HUES64 (cell line): ENCODE results near the gene PORCN.
"Not testable (repeated sequence)": the region's sequence is repeated elsewhere in the genome, so short reads cannot be mapped to it uniquely, and the experiment has no call there.

Source experiments
- H3K27ac ChIP-seq: 2 replicates; pipeline ENCODE4 v1.7.0; 2013; ENCODE audit warnings: low read depth, low read length, inconsistent platforms
- H3K27me3 ChIP-seq: 2 replicates; pipeline ENCODE4 v1.6.1; 2013; ENCODE audit warnings: mild to moderate bottlenecking, low read length; ENCODE audit not compliant: insufficient read depth
- H3K36me3 ChIP-seq: 2 replicates; pipeline ENCODE4 v1.6.1; 2013; ENCODE audit warnings: mild to moderate bottlenecking, low read length; ENCODE audit not compliant: insufficient read depth
- H3K4me1 ChIP-seq: 2 replicates; pipeline ENCODE4 v1.6.1; 2013; ENCODE audit warnings: mild to moderate bottlenecking, low read length, moderate library complexity; ENCODE audit not compliant: insufficient read depth
- H3K4me3 ChIP-seq: 2 replicates; pipeline ENCODE4 v1.5.1; 2013; ENCODE audit warnings: mild to moderate bottlenecking, low read length, moderate library complexity
- H3K9ac ChIP-seq: 2 replicates; pipeline ENCODE4 v1.6.1; 2013; ENCODE audit warnings: mild to moderate bottlenecking, low read depth, low read length
- H3K9me3 ChIP-seq: 2 replicates; pipeline ENCODE4 v1.6.1; 2013; ENCODE audit warnings: low read depth, low read length; ENCODE audit not compliant: insufficient read depth
- WGBS: fragments of 150-250, 120-280 bp; methylation state at CpG from one replicate; pipeline ENCODE4 v1.1.7; 2013; ENCODE audit warnings: missing lambda C conversion rate; 5-methylcytosine and 5-hydroxymethylcytosine counted together

Gene PORCN

GRCh38 chrX:48512371-48512935 lies 3.7 kb downstream of the PORCN start:
- WGBS, result 95% methylated on average over 20 of the region's 20 CpGs

DNA sequence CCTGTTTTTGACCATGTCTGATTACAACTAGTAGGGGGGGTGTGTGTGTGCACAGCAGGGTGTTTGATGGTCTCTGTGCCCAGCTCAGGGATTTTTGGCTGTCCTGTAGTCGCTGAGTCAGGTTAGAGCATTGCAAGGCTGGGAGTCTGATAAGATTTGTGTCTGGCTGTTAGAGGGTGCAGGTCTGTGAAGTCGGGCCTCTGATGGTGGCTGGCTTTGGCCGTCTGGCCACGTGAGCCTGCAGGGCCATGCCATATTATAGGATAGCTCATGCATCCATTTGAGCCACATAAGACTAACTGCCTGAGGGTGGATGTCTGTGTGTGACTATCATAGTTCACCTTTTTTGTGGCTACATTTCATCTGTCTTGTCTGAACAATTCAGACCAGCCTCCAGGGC lies 4.9 kb downstream of the PORCN start:
- Histone ChIP-seq H3K36me3 (0 out of 2 replicates have a peak, but pooled peaks cover 2% of the 10 kb centered on the region), H3K27me3 (no peaks in the 10 kb centered on the region), H3K9ac (no peak overlapping the region), H3K27ac (no peak overlapping the region), H3K4me3 (no peak overlapping the region), H3K4me1 (no peaks in the 10 kb centered on the region), H3K9me3 (no peaks in the 10 kb centered on the region)
- WGBS, result 92% methylated on average over 2 of the region's 4 CpGs

More at GRCh38 chrX:48512371-48512935, 3.7 kb downstream of the PORCN start:
- Histone ChIP-seq H3K9ac (no peak overlapping the region), H3K4me1 (no peaks in the 10 kb centered on the region), H3K27me3 (no peaks in the 10 kb centered on the region), H3K36me3 (0 out of 2 replicates have a peak, but pooled peaks cover 2% of the 10 kb centered on the region), H3K4me3 (no peak overlapping the region), H3K27ac (no peak overlapping the region), H3K9me3 (no peaks in the 10 kb centered on the region)

DNA sequence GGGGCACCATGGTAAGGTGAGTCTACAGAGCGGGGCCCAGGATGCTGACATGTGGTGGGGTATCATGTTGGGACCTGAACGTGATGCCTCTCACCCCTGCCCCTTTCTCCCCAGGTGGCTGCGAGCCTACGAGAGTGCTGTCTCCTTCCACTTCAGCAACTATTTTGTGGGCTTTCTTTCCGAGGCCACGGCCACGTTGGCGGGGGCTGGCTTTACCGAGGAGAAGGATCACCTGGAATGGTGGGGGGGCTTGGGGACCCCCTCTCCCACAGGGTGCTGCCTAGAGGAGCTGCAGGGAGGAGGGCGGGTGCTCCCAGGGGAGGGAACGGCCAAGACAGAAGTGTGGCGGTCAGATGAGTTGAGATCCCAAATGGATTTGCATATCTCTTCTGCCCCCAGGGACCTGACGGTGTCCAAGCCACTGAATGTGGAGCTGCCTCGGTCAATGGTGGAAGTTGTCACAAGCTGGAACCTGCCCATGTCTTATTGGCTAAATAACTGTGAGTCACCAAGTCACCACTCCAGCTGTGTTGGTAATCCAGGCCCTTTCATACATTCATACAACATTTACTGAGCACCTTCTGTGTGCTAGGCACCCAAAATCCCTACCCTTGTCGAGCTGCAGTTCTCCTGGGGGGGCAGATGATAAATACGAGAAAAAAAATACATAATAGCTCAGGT lies 5.5 kb downstream of the PORCN start:
- H3K9me3 ChIP-seq, result no peaks in the 10 kb centered on the region
- no peaks in the 10 kb centered on the region for H3K4me1 ChIP-seq
- no peak overlapping the region for H3K9ac ChIP-seq
- WGBS, result 91% methylated on average over 13 of the region's 16 CpGs
- no peaks in the 10 kb centered on the region for H3K27me3 ChIP-seq
- no peak overlapping the region for H3K4me3 ChIP-seq
- H3K36me3 ChIP-seq, result 0 out of 2 replicates have a peak, but pooled peaks cover 2% of the 10 kb centered on the region
- H3K27ac ChIP-seq, result no peak overlapping the region

GRCh38 chrX:48514868-48515460 lies 6.2 kb downstream of the PORCN start:
- Histone ChIP-seq H3K27me3 (no peaks in the 10 kb centered on the region), H3K4me3 (no peak overlapping the region), H3K36me3 (0 out of 2 replicates have a peak, but pooled peaks cover 2% of the 10 kb centered on the region), H3K9me3 (no peaks in the 10 kb centered on the region), H3K9ac (no peak overlapping the region), H3K4me1 (no peaks in the 10 kb centered on the region), H3K27ac (no peak overlapping the region)
- WGBS, result 92% methylated on average over 9 of the region's 9 CpGs

- Histone ChIP-seq H3K36me3 (0 out of 2 replicates have a peak, but pooled peaks cover 2% of the 10 kb centered on the region), H3K4me1 (no peaks in the 10 kb centered on the region), H3K27me3 (no peaks in the 10 kb centered on the region), H3K9me3 (no peaks in the 10 kb centered on the region), H3K4me3 (no peak overlapping the region), H3K27ac (no peak overlapping the region), H3K9ac (no peak overlapping the region)
- WGBS, result 94% methylated on average over 7 of the region's 10 CpGs
These were observed 7.0 kb downstream of the PORCN start for GRCh38 chrX:48515842-48516241.

DNA sequence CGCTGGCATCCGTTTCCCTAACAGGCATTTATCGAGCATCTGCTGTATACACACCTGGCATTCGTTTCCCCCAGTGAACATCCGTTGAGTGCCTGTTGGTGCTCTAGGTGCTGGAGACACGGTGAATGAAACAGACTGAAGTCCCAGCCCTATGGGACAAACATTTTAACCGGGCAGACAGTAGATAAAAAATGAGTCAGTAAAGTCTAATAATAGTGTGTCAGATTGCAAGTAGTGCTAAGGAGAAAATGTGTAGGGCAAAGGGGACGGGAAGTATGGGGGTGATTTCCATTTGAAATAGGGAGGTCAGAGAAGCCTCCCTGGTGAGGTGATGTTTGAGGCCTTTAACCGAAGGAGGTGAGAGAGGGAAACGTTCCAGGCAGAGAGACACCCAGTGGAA lies 7.5 kb downstream of the PORCN start:
- H3K9ac ChIP-seq, result no peak overlapping the region
- H3K27me3 ChIP-seq, result no peaks in the 10 kb centered on the region
- H3K4me1 ChIP-seq, result no peaks in the 10 kb centered on the region
- 93% methylated on average over 10 of the region's 10 CpGs for WGBS
- 0 out of 2 replicates have a peak, but pooled peaks cover 2% of the 10 kb centered on the region for H3K36me3 ChIP-seq
- no peak overlapping the region for H3K27ac ChIP-seq
- H3K4me3 ChIP-seq, result no peak overlapping the region
- H3K9me3 ChIP-seq, result no peaks in the 10 kb centered on the region

- Histone ChIP-seq H3K36me3 (0 out of 2 replicates have a peak, but pooled peaks cover 1% of the 10 kb centered on the region), H3K4me1 (no peaks in the 10 kb centered on the region), H3K9me3 (no peaks in the 10 kb centered on the region), H3K27ac (no peak overlapping the region), H3K4me3 (no peak overlapping the region), H3K9ac (no peak overlapping the region), H3K27me3 (no peaks in the 10 kb centered on the region)
- 96% methylated on average over 5 of the region's 5 CpGs for WGBS
These were observed 8.2 kb downstream of the PORCN start for GRCh38 chrX:48516987-48517386.

GRCh38 chrX:48519481-48519880 lies 10.7 kb downstream of the PORCN start:
- not testable (repeated sequence) for H3K9me3 ChIP-seq, H3K27ac ChIP-seq, H3K4me1 ChIP-seq, H3K27me3 ChIP-seq, H3K36me3 ChIP-seq, H3K9ac ChIP-seq, H3K4me3 ChIP-seq
- WGBS, result 91% methylated on average over 4 of the region's 4 CpGs

DNA sequence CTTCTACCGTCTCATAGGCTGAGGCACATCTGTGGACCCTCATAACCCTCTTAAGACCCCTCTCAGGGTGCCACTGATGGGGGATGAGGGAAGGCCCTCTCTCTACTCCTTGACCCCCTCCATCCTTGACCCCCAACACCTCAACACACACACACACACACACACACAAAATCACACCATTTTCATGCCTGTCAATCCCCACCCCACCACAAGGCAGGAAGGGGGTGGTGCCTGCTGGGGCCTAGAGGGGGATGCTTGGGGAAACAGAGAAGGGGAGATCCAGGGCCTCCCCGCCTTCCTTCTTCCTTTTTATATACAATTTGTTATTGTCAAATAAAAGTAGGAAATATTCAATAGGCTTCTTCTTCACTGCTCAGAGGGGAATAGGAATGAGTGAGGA lies 11.7 kb downstream of the PORCN start:
- Histone ChIP-seq H3K4me3 (no peak overlapping the region), H3K27me3 (no peaks in the 10 kb centered on the region), H3K9me3 (no peaks in the 10 kb centered on the region), H3K4me1 (no peaks in the 10 kb centered on the region), H3K9ac (no peak overlapping the region), H3K36me3 (peaks cover 12% of the 10 kb centered on the region), H3K27ac (no peak overlapping the region)
- WGBS, result 100% methylated on average over 1 of the region's 2 CpGs

DNA sequence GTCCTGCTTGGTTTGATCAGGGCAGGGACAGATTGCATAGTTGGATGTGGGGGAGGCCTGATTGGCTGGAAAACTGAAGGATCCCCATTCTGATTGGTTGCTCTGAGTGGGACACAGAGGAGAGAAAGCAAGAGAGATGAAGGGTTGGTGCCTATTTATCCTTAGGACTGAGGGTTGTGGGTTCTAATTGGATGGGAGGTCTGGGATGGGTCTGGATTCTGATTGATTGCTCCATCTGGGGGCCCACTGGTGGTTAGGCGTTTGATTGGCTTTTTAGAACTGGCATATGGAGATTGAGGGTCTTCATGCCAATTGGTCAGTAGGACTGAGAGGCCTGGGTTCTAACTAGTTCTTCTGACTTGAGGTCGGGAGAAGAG lies 12.2 kb downstream of the PORCN start:
- Histone ChIP-seq H3K4me1 (no peaks in the 10 kb centered on the region), H3K36me3 (peaks cover 13% of the 10 kb centered on the region), H3K9ac (peak overlapping the region; percentile 76), H3K27me3 (no peaks in the 10 kb centered on the region), H3K27ac (peak overlapping the region; percentile 86; the same call in 1 of the 2 replicates), H3K4me3 (peak overlapping the region; percentile 87), H3K9me3 (no peaks in the 10 kb centered on the region)
- WGBS, result 29% methylated on average over 2 of the region's 2 CpGs
